ENCODE results near the gene PRADC1.
A peak's percentile ranks its signal among the peaks of the same experiment; 100 is the strongest.

The PRADC1 gene

DNA sequence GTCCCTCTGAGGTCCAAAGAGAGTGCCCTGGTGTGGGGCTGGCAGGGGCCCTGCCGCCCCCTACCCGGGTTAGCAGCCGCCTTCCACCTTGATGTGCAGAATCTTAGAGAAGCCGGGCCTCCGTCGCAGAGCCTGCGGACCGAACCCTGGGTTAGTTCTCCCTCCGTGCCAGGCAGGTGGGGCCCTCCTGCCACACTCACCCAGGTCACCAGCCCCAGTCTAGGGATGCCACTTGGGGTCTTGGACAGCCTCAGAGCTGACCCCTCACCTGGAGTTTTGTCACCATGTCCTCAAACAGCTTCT, 25.8 kb upstream of the PRADC1 start:
- no peak for DNase-seq (ENCODE audit: low spot score)

DNA sequence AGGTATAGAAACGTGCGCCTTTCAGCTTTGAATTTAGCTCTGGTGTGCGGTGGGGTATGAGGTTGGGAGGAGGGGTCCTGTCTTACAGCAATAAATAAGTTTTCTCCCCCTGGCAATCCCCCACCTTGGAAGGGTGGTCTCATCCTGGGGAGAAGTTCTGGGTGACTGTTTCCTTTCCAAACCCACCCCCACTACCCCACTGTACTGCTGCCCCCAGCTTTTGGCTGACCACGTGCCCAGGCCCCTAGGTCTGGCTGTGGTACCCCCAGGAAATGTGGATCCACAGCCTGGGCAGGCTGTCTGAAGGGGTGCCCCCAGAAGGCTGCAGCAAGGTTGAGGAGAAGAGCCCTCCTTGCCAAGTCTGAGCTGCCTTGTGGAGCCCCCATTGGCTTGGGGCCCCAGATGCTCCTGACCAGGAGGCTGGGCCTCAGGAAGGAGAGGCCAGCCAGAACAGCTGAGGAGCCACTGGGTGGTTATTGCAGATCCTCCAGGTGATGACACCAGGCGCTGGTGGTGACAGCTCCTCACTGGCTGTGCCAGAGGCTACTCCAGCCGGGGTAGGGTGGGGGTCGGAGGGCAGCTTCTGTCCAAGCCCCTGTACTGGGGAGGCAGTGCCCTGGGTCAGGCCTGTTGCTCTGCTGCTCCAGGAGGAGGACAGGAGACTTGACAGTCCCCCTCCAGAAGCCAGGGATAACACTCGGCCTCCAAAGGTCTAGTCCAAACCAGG, 25.3 kb upstream of the PRADC1 start:
- no peak for DNase-seq (ENCODE audit: low spot score)

DNA sequence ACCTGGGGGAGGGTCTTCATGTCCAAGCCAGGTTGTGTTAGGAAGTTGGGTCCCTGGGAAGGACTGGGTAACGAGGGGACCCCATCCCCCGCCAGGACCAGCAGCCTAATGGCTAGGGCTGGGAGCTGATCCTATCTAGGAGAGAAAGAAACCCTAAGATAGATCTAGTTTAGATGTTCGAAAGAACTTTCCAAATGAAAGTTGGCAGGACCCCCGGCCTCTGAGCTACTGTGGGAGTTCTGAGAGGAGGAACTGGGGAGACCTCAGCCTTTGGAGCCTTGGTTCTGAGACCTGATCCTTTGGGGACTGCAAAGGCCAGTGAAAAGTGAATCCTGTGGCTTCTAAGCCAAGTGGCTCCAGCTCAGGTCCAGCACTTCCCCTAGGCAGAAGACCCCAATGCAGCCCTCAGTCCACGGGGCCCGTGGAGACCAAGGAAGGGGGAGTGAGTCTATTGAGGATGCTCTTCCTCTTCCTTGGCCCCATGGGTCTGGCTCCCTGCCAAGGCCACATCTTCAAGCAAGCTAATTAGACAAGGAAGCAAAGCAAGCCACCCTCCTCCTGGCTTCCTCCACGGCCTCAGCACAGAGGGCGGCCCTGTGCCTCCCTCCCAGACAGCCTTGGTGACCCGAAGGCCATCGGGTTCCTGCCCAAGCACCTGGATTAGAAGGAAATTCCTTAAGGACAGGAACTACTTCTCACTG, 24.5 kb upstream of the PRADC1 start:
- DNase-seq (ENCODE audit: low spot score): no peak

DNA sequence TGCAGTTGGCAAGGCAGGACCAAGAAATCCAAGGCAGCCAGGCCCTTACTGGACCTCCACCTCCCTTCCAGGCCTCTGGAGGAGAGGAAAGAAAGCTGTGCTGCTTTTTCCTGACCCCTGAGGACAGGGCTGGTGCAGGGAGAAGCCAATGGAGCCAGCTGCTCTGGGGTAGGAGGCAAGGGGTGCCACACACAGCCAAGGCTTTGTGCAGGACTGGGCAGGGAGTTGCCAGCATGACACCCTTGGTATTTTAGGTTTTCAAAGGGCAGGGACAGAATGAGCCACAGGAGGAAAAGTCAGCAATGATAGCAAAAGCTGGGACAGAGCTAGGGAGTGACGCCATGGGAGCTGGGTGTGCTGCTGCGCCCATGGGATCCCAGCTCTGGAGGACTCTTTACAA, 24.0 kb upstream of the PRADC1 start:
- DNase-seq (ENCODE audit: low spot score): no peak

DNA sequence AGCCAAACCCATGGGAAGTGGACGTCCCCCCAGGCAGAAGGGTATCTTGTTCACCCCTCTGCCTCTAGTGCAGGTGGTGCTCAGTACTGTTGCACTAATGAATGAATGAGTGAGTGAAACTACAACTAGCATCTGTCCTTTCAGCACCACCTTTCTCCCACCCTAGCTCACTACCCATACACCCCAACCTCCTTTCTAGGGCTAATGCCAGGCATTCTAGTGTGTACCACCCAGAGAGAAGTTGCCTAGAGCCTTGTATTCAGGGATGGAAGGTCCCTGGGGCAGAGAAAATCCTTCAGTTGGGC, 23.5 kb upstream of the PRADC1 start:
- DNase-seq (ENCODE audit: low spot score): no peak

DNA sequence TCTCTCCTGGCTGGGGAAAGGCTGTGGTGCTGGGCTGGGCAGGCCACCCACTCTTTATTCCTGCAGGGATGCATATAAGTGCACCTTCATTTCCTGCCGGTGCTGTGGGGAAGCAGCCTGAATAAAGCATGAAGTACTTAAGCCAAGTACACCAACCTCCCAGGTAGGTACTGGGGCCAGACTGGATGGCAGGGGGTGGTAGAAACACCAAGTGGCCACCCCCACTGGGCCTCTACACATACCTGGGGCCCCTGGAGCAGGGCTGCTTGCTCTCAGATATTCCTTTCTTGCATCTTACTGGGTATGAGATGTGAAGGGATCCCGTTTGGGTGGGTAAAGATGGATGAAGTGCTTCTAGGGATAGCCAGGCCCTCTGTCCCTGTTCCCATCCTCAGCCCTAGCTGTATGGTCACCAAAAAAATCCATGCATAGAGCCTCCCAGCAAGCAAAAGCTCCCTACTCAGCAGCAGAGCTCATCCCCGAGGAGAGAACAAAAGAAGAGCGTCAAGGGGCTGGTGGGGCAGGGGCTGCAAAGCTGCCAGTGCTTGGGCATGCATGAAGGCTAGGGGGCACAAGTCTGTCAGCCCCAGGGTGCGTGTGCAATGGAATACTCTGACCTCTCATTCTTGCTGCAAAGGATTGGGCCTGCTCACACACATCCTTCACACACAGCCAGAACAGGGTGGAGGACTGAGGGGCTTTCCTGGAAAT, 23.0 kb upstream of the PRADC1 start:
- DNase-seq (ENCODE audit: low spot score): no peak

DNA sequence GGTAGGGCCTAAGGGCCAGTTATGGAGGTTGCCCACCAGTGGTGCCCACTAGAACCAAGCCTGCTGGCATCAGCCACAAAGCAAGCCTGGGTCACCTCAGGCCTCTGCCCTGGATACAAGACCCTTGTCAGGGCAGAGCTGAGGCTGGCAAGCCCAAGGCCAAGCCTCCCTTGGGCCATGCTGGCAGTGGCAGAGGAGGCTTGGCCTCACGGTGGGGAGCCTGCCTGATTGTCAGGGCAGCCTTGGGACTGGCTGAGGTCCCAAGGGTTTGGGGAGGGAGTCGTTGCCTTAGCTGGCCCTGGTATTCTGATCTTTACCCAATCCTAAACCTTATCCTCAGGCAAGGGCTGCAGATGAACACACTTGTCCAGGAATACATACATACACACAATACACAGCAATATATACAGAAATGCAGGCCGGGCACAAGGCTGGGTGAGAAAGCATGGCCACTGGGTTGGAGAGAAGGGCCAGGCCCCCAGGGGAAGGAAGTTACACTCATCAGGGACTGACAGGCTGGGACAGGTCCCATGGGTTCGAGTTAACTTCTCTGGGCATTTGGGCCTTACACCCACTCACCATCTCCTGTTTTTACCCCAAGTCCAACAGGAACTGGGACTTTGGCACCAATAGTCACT, 22.1 kb upstream of the PRADC1 start:
- no peak for DNase-seq (ENCODE audit: low spot score)

DNA sequence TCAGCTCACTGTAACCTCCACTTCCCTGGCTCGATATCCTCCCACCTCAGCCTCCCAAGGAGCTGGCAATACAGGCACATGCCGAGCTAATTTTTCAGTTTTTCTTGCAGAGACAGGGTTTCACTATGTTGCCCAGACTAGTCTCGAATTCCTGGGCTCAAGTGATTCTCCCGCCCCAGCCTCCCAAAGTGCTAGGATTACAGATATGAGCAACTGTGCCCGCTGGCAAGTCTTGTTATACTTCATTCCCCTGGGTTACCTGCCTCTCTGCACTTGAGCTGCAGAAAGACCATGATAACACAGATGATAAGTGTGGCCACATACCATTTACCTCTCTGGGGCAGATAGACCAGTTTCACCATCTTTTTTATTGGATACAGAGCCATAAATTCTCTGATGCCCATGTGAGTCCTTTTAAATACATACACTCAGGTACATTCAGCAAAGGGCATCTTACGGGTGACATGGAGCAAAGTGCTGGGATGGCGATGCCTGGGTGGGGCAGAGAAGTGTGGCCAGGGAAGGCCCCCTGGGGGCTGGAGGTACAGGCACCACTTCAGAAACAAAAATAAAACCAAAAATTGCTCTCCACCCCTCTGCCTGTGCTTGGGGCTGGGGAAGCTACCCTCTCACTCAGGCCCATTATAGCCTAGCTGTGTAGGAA, 21.4 kb upstream of the PRADC1 start:
- no peak for DNase-seq (ENCODE audit: low spot score)

DNA sequence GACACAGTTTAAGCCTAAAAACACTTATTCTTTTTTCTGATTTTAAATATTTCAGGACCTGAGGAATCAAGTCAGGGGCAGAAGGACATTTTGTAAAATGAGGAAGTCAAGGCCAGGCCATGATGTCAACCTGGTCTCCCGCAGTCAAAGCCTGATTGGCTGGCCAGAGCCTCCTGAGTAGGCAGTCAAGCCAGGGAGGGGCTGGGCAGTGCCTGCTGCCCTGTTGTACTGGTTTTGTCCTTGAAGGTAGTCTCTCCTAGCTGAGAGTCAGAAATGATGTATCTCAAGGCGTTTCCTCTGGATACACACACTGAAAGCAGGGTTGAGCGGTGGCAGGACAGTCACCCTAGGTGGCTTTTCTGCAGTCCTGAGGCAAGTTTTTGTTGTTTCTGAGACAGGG, 20.9 kb upstream of the PRADC1 start:
- DNase-seq (ENCODE audit: low spot score): no peak

DNA sequence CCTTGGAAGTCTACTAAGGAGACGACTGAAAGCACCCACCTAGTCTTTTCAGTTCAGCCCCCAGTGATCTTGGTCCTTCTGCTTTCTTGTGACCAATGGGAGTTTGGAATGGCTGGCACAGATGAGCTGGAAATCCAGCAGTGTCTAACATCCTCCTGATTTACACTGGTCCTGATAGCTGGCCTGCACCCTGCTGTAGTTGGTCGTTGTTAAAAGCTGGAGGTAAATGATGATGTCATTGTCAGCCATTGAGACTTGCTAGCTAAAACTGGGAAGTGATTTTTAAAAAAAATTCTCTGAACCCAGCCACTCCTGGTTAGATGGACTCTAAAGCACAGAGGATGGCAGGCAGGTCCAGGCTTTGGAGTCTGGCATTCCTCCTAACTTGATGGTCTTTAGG, 20.4 kb upstream of the PRADC1 start:
- DNase-seq (ENCODE audit: low spot score): no peak

DNA sequence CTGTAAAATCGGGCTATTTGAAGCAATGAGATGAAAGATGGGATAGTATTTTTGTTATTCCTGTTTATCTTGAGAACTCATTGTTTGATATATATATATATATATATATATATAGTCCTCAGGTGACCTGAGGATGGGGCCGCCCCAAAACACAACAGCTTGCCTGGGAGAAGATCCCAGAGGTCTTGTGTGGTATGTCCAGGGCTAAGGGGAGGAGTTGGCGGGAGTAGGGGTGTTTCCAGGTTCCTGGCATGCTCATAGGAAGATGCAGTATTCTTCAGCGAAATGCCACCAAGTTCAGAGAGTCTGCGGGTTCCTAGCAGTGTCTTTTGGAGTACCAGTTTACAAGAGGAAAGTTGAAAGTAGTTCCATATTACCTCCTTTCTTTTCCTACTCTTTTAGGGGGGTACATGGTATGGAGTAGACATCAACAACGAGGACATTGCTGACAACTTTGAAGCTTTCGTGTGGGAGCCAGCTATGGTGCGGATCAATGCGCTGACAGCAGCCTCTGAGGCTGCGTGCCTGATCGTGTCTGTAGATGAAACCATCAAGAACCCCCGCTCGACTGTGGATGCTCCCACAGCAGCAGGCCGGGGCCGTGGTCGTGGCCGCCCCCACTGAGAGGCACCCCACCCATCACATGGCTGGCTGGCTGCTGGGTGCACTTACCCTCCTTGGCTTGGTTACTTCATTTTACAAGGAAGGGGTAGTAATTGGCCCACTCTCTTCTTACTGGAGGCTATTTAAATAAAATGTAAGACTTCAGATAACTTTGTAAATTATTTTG, 19.4 kb upstream of the PRADC1 start:
- no peak for DNase-seq (ENCODE audit: low spot score)

DNA sequence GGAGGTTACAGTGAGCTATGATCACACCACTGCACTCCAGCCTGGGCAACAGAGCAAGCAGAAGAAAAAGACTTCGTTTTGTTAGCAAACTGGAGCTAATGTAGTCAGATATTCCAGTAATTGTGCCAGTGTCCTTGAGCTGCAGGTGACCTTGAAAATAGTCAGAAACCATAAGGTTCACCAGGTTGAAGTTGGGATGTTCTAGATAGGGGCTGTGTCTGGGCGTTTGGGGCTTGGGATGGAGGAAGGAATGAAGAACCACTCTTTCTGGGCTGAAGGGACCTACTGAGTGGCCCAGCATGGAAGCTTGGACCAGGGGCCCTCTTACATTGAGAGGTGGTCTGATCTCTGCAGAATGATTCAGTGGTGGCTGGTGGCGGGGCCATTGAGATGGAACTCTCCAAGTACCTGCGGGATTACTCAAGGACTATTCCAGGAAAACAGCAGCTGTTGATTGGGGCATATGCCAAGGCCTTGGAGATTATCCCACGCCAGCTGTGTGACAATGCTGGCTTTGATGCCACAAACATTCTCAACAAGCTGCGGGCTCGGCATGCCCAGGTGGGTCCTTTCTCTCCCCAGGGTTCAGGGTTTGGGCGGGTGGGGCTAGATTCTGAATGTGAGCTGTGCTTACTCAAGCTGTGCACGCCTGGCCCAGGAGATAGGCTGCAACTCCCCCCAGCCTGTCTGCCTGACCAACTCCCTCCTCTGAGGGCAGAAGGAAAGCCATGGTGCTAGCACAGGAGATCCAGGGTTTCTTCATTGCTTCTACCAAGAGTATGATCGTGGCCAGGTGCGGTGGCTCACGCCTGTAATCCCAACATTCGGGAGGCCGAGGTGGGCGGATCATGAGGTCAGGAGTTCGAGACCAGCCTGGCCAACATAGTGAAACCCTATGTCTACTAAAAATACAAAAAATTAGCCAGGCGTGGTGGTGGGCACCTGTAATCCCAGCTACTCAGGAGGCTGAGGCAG, 18.1 kb upstream of the PRADC1 start:
- peak; percentile 37 for DNase-seq (ENCODE audit: low spot score)

DNA sequence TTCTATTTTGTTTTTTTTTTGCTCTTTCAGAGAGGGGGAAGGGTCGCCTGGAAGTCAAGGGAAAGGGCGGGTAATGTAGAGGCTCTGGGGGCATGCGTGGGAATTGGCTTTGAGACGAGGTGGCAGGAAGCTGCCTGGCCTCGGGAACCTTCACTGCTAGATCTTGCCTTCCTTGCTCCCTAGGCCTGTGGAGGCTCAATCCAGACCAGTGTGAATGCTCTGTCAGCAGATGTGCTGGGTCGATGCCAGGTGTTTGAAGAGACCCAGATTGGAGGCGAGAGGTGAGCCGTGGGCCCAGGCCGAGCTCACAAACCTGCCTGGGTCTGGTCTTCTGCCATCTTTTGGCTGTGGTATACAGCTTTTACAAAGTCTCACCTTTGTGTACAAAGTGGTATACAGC, 16.6 kb upstream of the PRADC1 start:
- no peak for DNase-seq (ENCODE audit: low spot score)

DNA sequence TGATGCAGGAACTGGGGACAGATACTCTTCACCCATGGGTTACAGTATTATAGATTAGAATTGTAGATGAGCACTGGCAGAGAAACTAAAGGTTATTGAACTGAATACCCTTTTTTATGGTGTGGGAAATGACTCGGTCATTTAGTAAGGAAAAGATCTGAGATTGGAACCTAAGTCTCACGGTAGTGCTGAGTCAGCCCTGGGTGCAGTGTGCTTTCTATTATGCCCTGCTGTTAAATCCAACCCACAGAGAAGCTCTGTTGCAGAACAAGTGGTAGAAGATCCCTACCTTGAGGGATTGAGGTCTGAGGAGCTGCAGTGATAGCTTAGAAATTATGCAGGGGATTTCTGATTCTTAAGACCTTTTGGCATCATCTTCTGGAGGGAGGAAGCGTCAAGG, 13.8 kb upstream of the PRADC1 start:
- DNase-seq (ENCODE audit: low spot score): no peak

DNA sequence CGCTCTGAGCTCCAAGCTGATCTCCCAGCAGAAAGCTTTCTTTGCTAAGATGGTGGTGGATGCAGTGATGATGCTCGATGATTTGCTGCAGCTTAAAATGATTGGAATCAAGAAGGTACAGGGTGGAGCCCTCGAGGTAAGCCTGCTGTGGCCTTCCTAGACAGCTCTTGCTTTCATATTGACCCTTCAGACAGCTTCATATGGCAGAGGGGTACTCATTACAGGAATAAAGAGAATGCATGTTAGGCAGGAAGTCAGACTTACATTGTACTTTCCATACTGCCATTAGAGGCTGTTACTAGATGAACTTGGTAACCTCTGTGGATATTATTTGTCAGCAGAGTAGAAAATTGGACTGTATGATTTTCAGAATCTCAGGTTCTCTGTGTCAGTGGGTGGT, 11.5 kb upstream of the PRADC1 start:
- DNase-seq (ENCODE audit: low spot score): no peak

DNA sequence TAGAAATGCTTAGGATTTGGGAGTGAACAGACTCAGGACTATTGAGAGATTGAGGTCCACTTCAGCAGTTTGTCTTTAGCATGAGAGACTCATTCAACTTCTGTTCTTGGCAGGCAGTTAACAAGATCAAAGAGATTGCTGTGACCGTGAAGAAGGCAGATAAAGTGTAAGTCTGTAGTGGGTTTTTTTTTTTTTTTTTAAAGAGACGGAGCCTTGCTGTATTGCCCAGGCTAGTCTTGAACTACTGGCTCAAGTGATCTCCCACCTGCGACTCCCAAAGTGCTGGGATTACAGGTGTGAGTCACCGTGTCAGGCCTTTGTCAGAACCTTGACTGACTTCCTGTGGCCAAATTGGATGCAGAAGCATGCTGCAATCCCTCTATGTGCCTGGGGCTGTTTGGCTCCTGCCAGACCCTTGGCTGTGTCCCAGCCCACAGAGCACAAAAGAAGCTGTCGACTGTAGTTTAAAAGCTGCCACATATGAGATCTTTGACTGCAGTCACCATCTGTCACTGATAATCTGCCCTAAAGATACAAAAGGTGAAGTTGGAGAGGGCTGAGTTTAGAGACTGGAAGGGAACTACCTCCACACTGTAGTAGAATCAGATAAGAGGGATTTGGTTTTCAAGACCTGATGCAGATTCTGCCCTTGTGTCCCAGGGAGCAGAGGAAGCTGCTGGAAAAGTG, 11.0 kb upstream of the PRADC1 start:
- DNase-seq (ENCODE audit: low spot score): no peak

DNA sequence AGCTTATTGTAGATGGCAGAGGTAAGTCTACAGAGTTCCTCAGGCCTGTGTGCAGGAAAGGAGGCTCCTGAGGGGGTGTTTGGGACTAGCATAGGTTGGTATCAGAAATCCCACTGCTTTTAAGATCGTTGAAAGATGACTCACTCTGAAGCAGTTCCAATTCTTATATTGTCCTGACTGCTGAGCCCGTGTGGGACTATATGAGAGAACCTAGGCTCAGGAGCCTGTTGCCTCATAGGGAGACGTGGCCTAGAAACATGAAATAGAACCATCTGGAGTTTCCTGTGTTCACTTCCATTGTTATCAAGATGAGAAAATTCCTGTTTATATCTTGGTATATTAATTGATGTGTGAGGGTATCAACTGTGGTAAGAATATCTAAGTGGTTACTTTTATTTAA, 6.7 kb upstream of the PRADC1 start:
- DNase-seq (ENCODE audit: low spot score): no peak

DNA sequence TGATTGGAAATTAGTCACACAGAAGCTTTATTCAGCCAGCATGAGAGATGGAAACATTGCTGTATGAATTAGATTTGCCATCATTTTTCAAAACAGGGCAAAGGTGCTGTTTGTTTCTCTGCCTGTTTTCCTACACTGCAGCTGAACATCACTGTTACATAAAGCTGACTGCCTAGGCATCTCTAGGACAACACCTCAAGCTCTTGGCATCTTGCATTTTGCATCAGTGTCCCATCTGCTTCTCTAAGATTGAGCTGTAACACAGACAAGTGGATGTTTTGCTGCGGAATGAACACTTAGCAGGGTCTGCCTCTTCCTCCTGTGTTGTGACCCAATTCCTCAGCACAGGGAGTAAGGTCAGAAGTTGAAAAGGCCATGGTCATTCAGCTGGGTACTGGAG, 5.9 kb upstream of the PRADC1 start:
- DNase-seq (ENCODE audit: low spot score): peak; percentile 40

DNA sequence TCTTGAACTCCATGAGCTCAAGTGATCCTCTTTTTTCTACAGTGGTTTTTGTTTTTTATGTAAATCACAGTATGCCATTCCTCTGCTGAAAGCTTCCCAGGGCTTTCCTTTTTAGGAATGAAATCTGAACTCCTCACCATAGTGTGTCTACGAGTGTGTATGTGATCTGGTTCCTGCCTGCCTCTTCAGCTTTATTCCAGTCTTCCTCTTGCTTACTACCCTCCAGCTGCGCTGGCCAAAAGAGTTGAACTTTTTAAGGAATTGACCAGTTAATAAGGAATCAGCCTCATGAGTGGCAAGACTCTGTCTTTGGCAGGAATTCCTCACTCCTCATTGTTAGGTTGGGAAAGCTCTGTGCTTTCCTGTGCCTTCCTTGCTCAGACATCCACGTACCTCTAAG, 5.1 kb upstream of the PRADC1 start:
- no peak for DNase-seq (ENCODE audit: low spot score)

DNA sequence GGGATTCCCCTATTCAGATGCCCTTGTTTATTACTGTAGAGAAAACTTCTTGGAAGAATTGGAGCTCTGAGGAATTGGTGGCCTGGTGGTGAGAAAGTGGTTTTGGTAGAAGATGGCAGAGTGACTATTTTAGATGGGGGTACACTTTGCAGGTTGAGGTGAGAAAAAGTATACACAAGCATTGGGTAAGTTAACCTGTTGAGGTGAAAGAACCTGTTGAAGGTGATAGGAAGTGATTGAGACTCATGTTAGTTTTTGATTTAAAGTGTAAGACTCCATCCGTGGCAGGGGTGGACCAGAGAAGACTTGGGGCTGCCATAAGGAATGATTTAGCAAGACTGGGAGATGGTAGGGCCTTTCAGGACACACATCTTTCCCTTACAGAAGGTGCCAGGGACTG, 4.1 kb upstream of the PRADC1 start:
- no peak for DNase-seq (ENCODE audit: low spot score)
